ENCODE data around the gene KCNQ1.

DNA sequence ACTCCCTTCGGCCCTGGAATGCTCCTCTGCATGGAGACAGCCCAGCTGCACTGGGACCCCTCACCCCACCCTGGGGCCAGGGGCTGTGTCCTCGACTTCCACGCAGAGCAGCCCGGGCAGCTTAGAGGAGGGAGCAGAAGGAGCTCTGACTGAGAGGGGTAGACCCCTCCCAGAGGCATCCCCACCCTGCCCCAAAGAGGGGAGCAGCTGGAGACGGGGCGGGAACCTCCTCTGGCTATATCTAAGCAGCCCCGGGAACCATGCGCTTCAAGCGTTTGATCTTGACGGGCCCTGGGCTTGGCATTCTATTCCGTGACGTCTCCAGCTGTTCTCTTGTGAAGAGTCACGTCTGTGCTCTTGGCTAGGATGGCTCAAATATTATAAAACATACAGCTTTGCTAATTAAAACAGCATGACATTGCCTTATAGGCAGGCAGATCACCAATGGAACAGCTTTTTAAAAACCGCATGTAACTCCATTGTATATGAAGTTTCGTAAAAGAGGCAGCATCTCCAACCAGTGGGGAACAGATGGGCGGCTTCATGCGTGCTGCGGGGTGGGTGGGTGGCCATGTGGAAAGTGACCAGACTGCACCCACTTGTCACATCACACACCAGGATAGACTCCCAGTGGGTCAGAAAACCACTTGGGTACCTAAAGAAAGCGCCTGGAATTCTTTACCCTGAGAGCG lies 7.7 kb downstream of the KCNQ1 start:
- TF ChIP-seq, protein P1, sequence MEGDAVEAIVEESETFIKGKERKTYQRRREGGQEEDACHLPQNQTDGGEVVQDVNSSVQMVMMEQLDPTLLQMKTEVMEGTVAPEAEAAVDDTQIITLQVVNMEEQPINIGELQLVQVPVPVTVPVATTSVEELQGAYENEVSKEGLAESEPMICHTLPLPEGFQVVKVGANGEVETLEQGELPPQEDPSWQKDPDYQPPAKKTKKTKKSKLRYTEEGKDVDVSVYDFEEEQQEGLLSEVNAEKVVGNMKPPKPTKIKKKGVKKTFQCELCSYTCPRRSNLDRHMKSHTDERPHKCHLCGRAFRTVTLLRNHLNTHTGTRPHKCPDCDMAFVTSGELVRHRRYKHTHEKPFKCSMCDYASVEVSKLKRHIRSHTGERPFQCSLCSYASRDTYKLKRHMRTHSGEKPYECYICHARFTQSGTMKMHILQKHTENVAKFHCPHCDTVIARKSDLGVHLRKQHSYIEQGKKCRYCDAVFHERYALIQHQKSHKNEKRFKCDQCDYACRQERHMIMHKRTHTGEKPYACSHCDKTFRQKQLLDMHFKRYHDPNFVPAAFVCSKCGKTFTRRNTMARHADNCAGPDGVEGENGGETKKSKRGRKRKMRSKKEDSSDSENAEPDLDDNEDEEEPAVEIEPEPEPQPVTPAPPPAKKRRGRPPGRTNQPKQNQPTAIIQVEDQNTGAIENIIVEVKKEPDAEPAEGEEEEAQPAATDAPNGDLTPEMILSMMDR (conservative IDR thresholded peaks at IDR 0.05; ENCODE audit: low read depth in 2 of 2), result no peak
- no peak for TF ChIP-seq CREB1 (CRISPR knock-in tag; IDR thresholded peaks at IDR 0.05; ENCODE audit: low read depth)
- no peak for TF ChIP-seq EZH2phosphoT487 (IDR thresholded peaks at IDR 0.05; ENCODE audit: unreplicated experiment)
- no peak for TF ChIP-seq ZNF114 (CRISPR knock-in tag; IDR thresholded peaks at IDR 0.05)
- no peak for TF ChIP-seq EZH2 (IDR thresholded peaks at IDR 0.05; ENCODE audit: low read depth, unreplicated experiment)
- TF ChIP-seq JUNB (IDR thresholded peaks at IDR 0.05; ENCODE audit: unreplicated experiment), result no peak
- TF ChIP-seq POLR2AphosphoS5 (IDR thresholded peaks at IDR 0.05; ENCODE audit: low read depth), result no peak

Measured in GM23338 (cell line).